Heart right ventricle (tissue), 16 donors: Measurements from ENCODE around the gene PEX11A. TPM values are rescaled to one million over a fixed set of nuclear protein-coding genes. Genes with fewer than 3 reads are reported as not detected.
A peak's percentile ranks its signal among the peaks of the same experiment; 100 is the strongest.

Source experiments
- ATAC-seq, 8 donors: fragments of 200-7000 bp; cut with Tn5 transposase; one replicate each; pipeline ENCODE4 v1.9.1; 2020; ENCODE audit warnings: mild to moderate bottlenecking in 8 of 8, moderate library complexity in 8 of 8, moderate number of reproducible peaks in 1 of 8
- DNase-seq, 2 donors: peaks; one replicate each; pipeline ENCODE4 v3.0.0-alpha.2; 2020
- H3K27ac ChIP-seq, 10 donors: fragments of 200-600 bp; sonication (generic) in 2 of 10; one replicate each; pipeline versions ENCODE4 v1.5.0 to v1.8.0; 2020 to 2022; ENCODE audit warnings: mild to moderate bottlenecking in 3 of 10
- H3K27me3 ChIP-seq, 7 donors: fragments of 200-600 bp; one replicate each; pipeline ENCODE4 v1.8.0; 2021 to 2022; ENCODE audit warnings: mild to moderate bottlenecking in 2 of 7
- H3K36me3 ChIP-seq, 9 donors: fragments of 200-600 bp; sonication (generic) in 1 of 9; one replicate each; pipeline versions ENCODE4 v1.5.0 to v1.8.0; 2020 to 2022; ENCODE audit warnings: mild to moderate bottlenecking in 2 of 9
- H3K4me1 ChIP-seq, 9 donors: fragments of 200-600 bp; sonication (generic) in 1 of 9; one replicate each; pipeline versions ENCODE4 v1.5.0 to v1.8.0; 2020 to 2022; ENCODE audit warnings: mild to moderate bottlenecking in 4 of 9
- H3K4me3 ChIP-seq, 10 donors: fragments of 200-600 bp; sonication (generic) in 2 of 10; one replicate each; pipeline versions ENCODE4 v1.5.0 to v1.8.0; 2020 to 2022; ENCODE audit warnings: mild to moderate bottlenecking in 7 of 10, moderate library complexity in 2 of 10
- H3K9me3 ChIP-seq, 11 donors: fragments of 200-600 bp in 10 of 11; sonication (generic) in 2 of 11; one replicate each; pipeline versions ENCODE4 v1.5.0 to v1.8.0; 2013 to 2022; ENCODE audit warnings: mild to moderate bottlenecking in 2 of 11, control low read depth in 1 of 11, moderate library complexity in 1 of 11
- WGBS, 2 donors: extraction: QIAGEN DNeasy Blood & Tissue Kit; methylation state at CpG; one replicate each; pipeline ENCODE4 v1.1.7; 2013; ENCODE audit warnings: inconsistent platforms in 1 of 2; 5-methylcytosine and 5-hydroxymethylcytosine counted together
- intact Hi-C, 10 donors: fragments of 100-400 bp; cut with DNase I; formaldehyde crosslinking; loops; one replicate each; pipeline versions ENCODE4 v1.11.1 to v1.14.2; 2022
- polyA plus RNA-seq, 2 donors: library from polyadenylated mRNA; stranded (reverse); fragments of 200-250 nt; gene quantifications; one replicate each; pipeline ENCODE4 v1.2.3, GENCODE V29; 2013
- total RNA-seq, 10 donors: library from RNA; stranded (reverse); fragmentation: NEBNext Ultra II Directional in 3 of 10; extraction: Animal tissue kit (Norgen Biotek cat#: 25700) in 3 of 10; gene quantifications; one replicate each; pipeline versions ENCODE4 v1.2.1 to v1.2.4, GENCODE V29; 2021 to 2023
- TF ChIP-seq, protein P1 (sequence below), 9 donors: fragments of 200-600 bp; sonication (generic) in 2 of 9; IDR thresholded peaks; one replicate each; pipeline versions ENCODE4 v1.5.0 to v1.8.0; 2021 to 2022; ENCODE audit warnings: antibody characterized with exemption in 9 of 9, mild to moderate bottlenecking in 5 of 9, moderate library complexity in 1 of 9
- donor health status: Arrhythmogenic right ventricular cardiomyopathy.
- donor health status: ischemic (EF 13 %, LVEDD 7.1; RV severe dilation, severe dysfunction).
- donor health status: healthy with polysubstance abuse.
- donor health status: DM: no; HTN: yes; CAD: no.
- donor health status: DM: no; HTN: no; CAD: no.
- donor health status: ischemic (EF 25% LVEDD 6.9; RV normal size, moderate dysfunction).
- donor health status: ischemic (EF 25% LVEDD 5.7; RV mildly dilated, moderate dysfunction).
- donor health status: healthy.
- donor health status: DM: yes; HTN: yes; CAD: no.
- donor health status: Ischemic cardiomyopathy.
- donor health status: ischemic (EF 35%, LVEDD 5.7; RV mildly dilated, moderate dysfunction).
- donor health status: nonischemic (EF 11% LVEDD 7.7; RV severe dilation, severe dysfunction).
- donor health status: DM: yes; HTN: yes; CAD: no.
- donor health status: PGD.
- donor health status: ischemic (EF 29% LVEDD 5.4; RV normal size, mild dysfunction).
- donor health status: nonischemic (EF 23%, LVEDD 6.1; RV moderate dilation, normal function).

PEX11A gene
- total and polyA plus RNA-seq, 12 donors: 6.0 to 14.3 (median 8.8) TPM

DNA sequence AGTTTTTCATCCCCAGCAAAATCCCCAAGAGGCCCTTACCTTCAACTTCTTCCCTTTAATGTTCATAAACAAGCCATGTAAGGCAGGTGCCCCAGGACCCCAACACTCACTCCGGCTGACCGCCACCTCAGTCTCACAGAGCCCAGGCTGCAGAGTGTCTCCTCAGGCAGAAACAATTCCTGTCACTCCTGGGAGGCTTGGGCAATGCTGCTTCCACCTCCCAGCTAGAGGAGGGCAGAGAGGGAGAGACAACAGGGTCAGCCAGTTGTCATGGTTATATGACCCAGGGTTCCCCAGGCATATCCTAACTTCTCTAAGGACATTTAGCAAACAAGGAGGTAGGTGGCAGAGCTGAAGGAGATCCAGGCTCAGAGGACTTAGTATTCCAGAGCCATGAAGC is 11.3 kb downstream of the PEX11A start, which contains the start of gene PLIN1:
PLIN1 (minus strand) TSS at position 156 of the 400 bp plus-strand sequence. CDS start 1,878 bp downstream, outside the sequence.
- peak within 1 kb of the TSS in 9 of 10 donors; percentile 31 to 83 (median 60) for H3K27ac ChIP-seq
- H3K9me3 ChIP-seq: no peaks in the 10 kb centered on the region
- DNase-seq (no peak), ATAC-seq (no peak)
- WGBS, 2 donors: 95 to 97% methylated on average over 2 of the region's 2 CpGs
- H3K27me3 ChIP-seq: no peaks in the 10 kb centered on the region
- TF ChIP-seq, protein P1, sequence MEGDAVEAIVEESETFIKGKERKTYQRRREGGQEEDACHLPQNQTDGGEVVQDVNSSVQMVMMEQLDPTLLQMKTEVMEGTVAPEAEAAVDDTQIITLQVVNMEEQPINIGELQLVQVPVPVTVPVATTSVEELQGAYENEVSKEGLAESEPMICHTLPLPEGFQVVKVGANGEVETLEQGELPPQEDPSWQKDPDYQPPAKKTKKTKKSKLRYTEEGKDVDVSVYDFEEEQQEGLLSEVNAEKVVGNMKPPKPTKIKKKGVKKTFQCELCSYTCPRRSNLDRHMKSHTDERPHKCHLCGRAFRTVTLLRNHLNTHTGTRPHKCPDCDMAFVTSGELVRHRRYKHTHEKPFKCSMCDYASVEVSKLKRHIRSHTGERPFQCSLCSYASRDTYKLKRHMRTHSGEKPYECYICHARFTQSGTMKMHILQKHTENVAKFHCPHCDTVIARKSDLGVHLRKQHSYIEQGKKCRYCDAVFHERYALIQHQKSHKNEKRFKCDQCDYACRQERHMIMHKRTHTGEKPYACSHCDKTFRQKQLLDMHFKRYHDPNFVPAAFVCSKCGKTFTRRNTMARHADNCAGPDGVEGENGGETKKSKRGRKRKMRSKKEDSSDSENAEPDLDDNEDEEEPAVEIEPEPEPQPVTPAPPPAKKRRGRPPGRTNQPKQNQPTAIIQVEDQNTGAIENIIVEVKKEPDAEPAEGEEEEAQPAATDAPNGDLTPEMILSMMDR (IDR thresholded peaks at IDR 0.05): no peak
- no peak within 1 kb of the TSS for H3K4me3 ChIP-seq
- peaks cover 0 to 6% (median 0%) of the 10 kb centered on the region in 9 donors for H3K36me3 ChIP-seq
- intact Hi-C loops: no loop called here
- H3K4me1 ChIP-seq: peaks cover 4 to 29% (median 16%) of the 10 kb centered on the region in 9 donors

DNA sequence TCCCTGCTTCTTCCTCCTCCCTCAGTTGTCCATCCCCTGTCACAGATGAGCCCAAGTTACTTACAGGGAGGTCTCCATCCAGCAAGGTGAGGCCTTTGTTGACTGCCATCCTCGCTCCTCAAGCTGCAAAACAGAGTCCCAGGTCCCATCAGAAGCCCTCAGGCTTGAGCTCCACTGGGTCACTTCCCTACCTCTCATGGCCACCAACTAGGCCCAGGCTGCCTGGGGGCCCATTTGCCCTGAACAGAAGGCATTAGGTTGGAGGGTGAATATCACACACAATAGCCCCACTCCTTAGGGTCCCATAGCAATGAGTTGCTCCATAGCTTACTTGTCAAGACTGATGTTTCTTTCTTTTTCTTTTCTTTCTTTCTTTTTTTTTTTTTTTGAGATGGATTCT is 13.2 kb downstream of the PEX11A start:
- no peak for ATAC-seq
- Histone ChIP-seq H3K4me3 (no peak overlapping the region), H3K4me1 (peaks cover 4 to 25% (median 16%) of the 10 kb centered on the region in 9 donors), H3K36me3 (no peaks in the 10 kb centered on the region), H3K27me3 (no peaks in the 10 kb centered on the region), H3K27ac (no peak overlapping the region), H3K9me3 (no peaks in the 10 kb centered on the region)
- 93 to 94% methylated on average over 1 of the region's 1 CpG for WGBS, 2 donors
- no peak for DNase-seq
- TF ChIP-seq, protein P1 (IDR thresholded peaks at IDR 0.05): no peak
- intact Hi-C loops: no loop called here

DNA sequence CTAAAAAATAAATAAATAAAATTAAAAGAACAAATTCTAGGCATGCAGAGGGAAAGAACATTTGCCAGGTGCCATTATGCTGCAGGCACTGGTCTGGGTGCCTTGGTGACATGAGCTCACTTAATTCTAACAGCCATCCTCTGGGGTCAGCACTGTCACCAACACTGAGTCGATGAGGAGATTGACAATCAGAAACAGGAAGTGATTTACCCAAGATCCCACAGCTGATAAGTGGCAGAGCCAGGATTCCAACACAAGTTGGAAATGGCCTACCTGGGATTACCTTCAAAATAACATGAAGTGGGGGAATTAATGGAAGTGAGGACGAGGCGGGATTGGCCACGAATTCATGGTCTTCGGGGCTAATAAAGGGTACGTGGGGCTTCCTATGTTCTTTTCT is 14.9 kb downstream of the PEX11A start:
- 71 to 79% methylated on average over 6 of the region's 6 CpGs for WGBS, 2 donors
- peaks cover 0 to 14% (median 8%) of the 10 kb centered on the region in 9 donors for H3K4me1 ChIP-seq
- DNase-seq (no peak), ATAC-seq (no peak)
- intact Hi-C loops: no loop called here
- H3K4me3 ChIP-seq: no peak overlapping the region
- TF ChIP-seq, protein P1 (IDR thresholded peaks at IDR 0.05): no peak
- H3K27ac ChIP-seq: no peak overlapping the region
- H3K27me3 ChIP-seq: no peaks in the 10 kb centered on the region
- no peaks in the 10 kb centered on the region for H3K9me3 ChIP-seq
- H3K36me3 ChIP-seq: no peaks in the 10 kb centered on the region

DNA sequence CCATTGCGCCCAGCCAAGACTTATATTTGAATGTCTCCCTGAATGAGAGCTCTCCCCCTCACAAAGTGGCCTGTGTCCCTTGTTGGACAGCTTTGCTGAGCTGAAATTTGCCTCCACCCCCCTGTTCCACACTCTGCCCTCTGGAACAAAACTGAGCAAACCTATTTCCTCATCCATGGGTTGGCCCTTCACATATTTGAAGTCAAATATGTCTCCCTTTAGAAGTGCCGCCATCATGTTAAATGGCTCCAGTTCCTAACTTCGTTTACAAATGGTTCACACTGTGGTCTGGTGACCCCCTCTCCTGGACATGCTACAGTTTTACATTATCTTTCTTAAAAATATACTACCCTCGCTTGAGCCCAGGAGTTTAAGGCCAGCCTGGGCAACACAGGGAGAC is 16.0 kb downstream of the PEX11A start:
- Histone ChIP-seq H3K36me3 (no peaks in the 10 kb centered on the region), H3K27ac (no peak overlapping the region), H3K9me3 (no peaks in the 10 kb centered on the region), H3K4me1 (peaks cover 0 to 3% (median 0%) of the 10 kb centered on the region in 9 donors), H3K27me3 (no peaks in the 10 kb centered on the region), H3K4me3 (no peak overlapping the region)
- no peak for ATAC-seq
- TF ChIP-seq, protein P1 (IDR thresholded peaks at IDR 0.05): no peak
- intact Hi-C loops: no loop called here
- no peak for DNase-seq
- WGBS, 2 donors: 74 to 76% methylated on average over 4 of the region's 4 CpGs
